ENCODE results near the gene INPP5A.

Gene INPP5A

DNA sequence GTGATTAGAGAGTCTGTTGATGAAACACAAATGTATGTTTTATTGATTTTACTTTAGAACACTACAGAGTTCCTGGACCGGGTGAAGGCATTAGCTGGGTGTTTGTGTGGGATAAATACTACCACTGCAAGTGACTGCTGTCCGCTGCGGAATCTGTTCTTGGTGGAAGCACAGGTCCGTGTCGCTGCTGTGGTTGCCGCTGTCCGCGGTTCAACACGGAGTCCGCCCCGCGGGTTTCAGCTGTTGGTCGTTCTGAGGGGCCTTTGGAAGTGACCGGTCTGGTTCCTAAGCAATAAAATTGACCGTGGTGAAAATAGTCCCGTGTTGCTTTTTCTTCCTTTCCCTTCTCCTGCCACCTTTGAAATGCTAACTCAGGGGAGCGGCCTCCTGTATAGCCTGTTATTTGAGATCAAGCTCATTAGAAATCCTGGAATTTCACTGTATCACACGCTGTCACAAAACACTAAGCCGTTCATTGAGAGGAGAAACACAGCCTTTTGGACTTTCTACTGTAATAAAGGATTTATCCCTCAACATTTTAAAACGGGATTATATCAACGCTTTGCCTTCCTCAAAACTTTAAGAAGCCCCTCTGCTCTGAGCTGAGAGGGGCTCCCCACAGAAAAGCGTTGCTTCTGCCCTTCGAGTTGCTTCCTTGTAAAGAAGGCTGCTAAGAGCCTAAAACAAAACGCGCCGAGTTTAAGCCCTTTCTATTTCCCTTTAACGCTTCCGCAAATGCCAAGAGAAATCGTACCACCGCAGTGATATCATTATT lies 245.8 kb downstream of the INPP5A start:
- no peak overlapping the region for H3K27ac ChIP-seq
- no peak for TF ChIP-seq CTCF (conservative IDR thresholded peaks at IDR 0.05)

DNA sequence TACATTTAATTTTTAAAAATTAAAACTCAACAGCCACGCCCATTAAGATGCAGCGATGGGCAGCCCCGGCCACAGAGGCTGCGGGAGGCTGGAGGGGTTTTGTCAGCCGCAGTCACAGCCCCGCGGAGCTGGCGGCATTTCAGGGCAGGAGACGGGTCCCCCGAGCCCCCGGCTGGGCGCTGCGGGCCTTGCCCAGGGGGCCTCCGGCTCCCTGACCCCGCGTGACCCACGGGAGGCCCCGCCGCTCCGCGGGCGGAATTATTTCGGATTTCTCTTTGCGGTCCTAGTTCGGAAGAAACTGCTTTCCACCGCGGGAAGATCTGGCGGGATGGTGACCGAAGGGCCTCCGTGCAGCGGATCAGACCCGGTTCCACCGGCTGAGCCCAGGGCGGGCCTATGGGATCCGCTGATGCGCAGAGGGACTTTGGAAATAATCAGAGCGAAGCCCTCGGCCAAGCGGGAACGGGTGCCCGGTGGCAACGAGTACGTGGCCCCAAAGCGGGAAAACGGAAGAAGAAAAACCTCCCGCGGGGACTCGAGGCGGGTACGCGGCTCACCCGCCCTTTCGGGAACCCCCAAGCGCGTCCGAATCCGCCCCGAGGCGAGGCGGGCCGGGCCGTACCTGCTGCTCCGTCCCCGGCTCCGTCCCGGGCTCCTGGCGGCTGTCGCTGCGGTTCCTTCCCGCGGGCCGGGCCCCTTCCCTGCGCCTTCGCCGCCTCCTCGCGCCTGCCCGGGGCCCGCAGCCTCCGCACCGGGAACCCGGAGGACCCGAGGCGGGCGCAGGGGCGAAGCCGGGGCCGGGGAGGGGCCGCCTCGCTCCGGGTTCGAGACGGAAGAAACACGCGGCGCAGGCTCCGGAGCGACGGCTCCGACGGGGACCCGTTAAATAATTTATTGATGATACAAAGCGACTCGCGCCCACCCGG lies 246.6 kb downstream of the INPP5A start:
- no peak overlapping the region for H3K27ac ChIP-seq
- no peak for TF ChIP-seq CTCF (conservative IDR thresholded peaks at IDR 0.05)

DNA sequence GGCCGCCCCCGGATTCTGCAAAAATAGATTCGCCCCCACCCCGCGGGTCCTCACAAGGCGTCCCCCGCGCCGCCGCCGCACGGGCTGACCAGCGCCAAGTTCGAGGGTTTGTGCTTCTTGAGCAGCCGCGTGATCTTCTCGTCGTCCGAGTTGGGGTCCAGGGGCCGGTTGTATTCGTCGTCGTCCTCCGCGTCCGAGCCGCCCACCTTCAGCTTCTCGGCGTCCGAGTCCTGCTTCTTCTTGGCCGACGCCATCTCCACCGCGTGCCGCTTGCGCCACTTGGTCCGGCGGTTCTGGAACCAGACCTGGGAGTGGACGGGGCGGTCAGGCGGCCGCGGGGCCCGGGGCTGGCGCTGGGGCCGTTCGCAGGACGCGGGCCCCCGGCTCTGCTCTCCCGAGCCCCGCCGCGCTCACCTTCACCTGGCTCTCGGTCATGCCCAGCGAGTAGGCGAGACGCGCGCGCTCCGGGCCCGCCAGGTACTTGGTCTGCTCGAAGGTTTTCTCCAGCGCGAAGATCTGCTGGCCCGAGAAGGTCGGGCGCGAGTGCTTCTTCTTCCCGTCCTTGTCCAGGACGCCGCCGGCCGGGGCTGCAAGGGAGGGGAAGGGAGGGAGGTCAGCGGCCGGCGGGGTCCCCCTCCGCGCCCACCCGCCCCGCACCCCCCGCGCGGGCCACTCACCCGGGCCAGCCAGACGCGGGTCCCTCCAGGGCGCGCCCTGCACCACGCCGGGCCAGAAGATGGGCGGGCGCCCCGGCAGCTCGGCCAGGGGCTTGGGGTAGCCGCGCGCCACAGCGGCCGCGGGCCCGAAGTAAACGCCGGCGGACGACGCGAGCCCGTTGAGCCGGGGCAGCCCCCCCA lies 247.5 kb downstream of the INPP5A start:
- no peak for TF ChIP-seq CTCF (conservative IDR thresholded peaks at IDR 0.05)

GRCh38 chr10:132785723-132786475 lies 248.3 kb downstream of the INPP5A start, which contains the start of gene NKX6-2:
Gene NKX6-2 (minus strand): TSS chr10:132786147. CDS start chr10:132785948, 199 bp downstream.
- no peak for TF ChIP-seq CTCF (conservative IDR thresholded peaks at IDR 0.05)
- no peak within 1 kb of the TSS for H3K27ac ChIP-seq

More for the DNA sequence above, 247.5 kb downstream of the INPP5A start:
- H3K27ac ChIP-seq = no peak overlapping the region

DNA sequence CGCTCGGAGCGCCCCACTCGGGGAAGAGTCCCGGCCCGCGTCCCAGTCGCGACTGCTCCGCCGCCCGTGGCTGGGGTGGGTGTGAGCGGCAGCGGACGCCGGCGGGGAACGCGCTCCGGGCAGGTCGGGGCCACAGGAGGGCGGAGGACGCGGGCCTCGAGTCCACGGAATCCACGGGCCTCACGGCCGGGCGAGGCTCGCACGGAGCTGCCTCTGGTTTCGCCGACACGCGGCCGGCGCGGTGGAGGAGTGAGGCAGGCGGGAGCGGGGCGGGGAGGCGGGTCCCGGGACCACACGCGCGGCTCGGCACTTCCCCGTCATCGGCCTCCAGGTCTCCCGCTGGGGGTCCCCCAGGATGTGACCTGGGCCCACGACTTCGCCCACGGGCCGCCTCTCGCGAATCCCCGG lies 248.9 kb downstream of the INPP5A start:
- no peak overlapping the region for H3K27ac ChIP-seq
- no peak for TF ChIP-seq CTCF (conservative IDR thresholded peaks at IDR 0.05)

DNA sequence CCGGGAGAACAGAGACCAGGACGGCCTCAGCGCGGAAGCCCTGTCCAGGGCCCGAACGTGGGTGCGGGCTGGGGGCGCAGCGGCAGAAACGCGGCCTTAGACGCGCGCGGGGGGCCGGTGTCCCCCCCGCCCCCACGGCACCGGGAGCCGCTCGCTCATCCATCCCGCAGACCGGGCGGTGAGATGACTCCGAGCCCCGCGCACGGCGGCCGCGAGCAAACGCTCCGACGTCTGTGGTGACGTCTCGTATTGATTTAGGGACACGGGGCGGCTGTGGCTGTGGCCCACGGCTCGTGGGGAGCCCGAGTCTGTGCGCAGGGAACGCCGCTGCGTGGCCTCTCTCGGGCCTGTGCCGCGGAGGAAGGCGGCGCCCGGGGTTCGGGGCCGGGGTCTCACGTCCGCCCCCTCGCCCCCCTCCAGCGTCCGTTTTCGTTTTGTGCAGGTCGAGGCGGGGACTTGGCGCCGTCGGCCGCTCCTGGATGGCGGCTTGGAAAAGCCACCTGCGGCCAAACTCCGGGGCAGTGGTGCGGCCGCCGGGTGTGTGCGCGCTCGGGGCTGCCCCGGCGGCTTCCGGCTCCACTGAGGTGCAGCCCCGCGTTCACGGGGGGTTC lies 249.4 kb downstream of the INPP5A start:
- TF ChIP-seq CTCF (conservative IDR thresholded peaks at IDR 0.05) = no peak

More for the DNA sequence above, 249.4 kb downstream of the INPP5A start:
- H3K27ac ChIP-seq = no peak overlapping the region

Data from VCaP (cell line).